Neural crest cell (in vitro differentiated cells): ENCODE data around the gene TNFSF8. TPM values are rescaled to one million over a fixed set of nuclear protein-coding genes. Genes with fewer than 3 reads are reported as not detected.

Experiments
- DNase-seq: peaks from one replicate; pipeline ENCODE4 v3.0.0; 2021; ENCODE audit warnings: low read depth, mixed read lengths, low spot score
- H3K27ac Mint-ChIP-seq: one replicate; pipeline ENCODE4 v1.8.0; 2021; ENCODE audit warnings: mild to moderate bottlenecking, mixed read lengths; ENCODE audit not compliant: unreplicated experiment
- H3K27me3 Mint-ChIP-seq: 2 replicates; pipeline ENCODE4 v1.8.0; 2021; ENCODE audit warnings: low read depth, mild to moderate bottlenecking, mixed read lengths
- H3K36me3 Mint-ChIP-seq: 2 replicates; pipeline ENCODE4 v1.8.0; 2021; ENCODE audit warnings: low read depth, mild to moderate bottlenecking, mixed read lengths
- H3K4me1 Mint-ChIP-seq: 2 replicates; pipeline ENCODE4 v1.8.0; 2021; ENCODE audit warnings: mixed read lengths
- H3K4me3 Mint-ChIP-seq: one replicate; pipeline ENCODE4 v1.8.0; 2021; ENCODE audit warnings: mild to moderate bottlenecking, mixed read lengths
- H3K9me3 Mint-ChIP-seq: 2 replicates; pipeline ENCODE4 v1.8.0; 2021; ENCODE audit warnings: mixed read lengths
- total RNA-seq: library from RNA; stranded (reverse); gene quantifications from 2 replicates; pipeline ENCODE4 v1.2.1, GENCODE V29; 2021
- TF ChIP-seq, protein P1 (sequence below): fragments of 200-600 bp; sonication (generic); conservative IDR thresholded peaks from 2 replicates; pipeline ENCODE4 v1.5.0; 2021; ENCODE audit warnings: antibody characterized with exemption, mild to moderate bottlenecking

The TNFSF8 gene
- total RNA-seq, 1 donor from 2014 or later, result not detected

DNA sequence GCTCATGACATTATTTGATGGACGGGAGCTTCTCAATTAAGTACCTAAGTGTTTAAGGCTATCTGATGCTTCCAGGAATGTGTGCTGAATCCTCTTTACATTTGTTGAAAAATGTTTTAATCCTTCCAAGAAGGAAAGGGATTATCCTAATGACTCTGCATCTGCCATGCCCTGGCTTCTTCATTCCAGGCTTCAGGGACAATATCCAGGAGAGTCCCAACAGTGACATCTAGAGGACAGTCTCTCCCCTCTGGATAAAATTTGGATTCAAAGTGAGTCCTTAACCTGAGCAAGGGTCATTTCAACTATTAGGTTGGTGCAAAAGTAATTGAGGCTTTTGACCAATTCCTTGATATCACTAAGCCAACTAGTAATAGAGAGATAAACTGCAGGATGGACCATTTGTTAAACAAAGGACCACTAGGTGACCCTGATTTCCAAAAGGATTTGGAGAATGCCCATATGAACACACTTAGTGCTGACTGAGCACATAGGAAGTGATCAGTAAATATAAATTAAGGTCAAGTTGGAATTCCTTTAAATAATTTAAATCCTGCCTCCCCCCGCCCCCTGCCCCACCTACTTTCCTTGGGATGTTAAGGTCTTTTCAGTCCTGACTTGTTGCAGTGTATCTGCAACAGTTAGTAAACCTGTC is 19.1 kb downstream of the TNFSF8 start:
- TF ChIP-seq, protein P1, sequence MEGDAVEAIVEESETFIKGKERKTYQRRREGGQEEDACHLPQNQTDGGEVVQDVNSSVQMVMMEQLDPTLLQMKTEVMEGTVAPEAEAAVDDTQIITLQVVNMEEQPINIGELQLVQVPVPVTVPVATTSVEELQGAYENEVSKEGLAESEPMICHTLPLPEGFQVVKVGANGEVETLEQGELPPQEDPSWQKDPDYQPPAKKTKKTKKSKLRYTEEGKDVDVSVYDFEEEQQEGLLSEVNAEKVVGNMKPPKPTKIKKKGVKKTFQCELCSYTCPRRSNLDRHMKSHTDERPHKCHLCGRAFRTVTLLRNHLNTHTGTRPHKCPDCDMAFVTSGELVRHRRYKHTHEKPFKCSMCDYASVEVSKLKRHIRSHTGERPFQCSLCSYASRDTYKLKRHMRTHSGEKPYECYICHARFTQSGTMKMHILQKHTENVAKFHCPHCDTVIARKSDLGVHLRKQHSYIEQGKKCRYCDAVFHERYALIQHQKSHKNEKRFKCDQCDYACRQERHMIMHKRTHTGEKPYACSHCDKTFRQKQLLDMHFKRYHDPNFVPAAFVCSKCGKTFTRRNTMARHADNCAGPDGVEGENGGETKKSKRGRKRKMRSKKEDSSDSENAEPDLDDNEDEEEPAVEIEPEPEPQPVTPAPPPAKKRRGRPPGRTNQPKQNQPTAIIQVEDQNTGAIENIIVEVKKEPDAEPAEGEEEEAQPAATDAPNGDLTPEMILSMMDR, result peak; percentile 79
- Mint-ChIP-seq H3K4me3 (no peak overlapping the region), H3K4me1 (no peaks in the 10 kb centered on the region), H3K36me3 (no peaks in the 10 kb centered on the region), H3K27me3 (no peaks in the 10 kb centered on the region), H3K9me3 (no peaks in the 10 kb centered on the region), H3K27ac (no peak overlapping the region)
- DNase-seq, result no peak

DNA sequence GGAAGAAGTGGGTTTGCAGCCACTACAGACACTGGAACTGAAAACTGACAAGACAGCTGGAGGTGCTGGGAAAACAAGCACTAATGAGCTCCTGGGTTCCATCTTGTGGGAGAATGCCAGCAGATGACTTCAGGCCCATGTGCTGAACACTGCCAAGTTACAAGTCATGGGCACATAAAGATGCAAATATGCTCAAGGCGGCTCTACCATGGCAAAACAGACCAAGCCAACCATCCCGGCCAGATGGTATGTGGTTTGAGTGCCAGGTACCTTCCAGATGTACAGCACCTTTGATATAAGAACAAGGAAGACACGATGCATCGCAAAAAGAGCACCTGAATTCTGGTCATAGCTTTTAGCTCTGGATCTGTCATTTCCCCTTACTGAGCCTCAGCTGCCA is 19.9 kb downstream of the TNFSF8 start:
- H3K9me3 Mint-ChIP-seq, result no peaks in the 10 kb centered on the region
- TF ChIP-seq, protein P1, result no peak
- H3K27ac Mint-ChIP-seq, result no peak overlapping the region
- H3K36me3 Mint-ChIP-seq, result no peaks in the 10 kb centered on the region
- H3K27me3 Mint-ChIP-seq, result no peaks in the 10 kb centered on the region
- no peak for DNase-seq
- H3K4me3 Mint-ChIP-seq, result no peak overlapping the region
- H3K4me1 Mint-ChIP-seq, result no peaks in the 10 kb centered on the region

DNA sequence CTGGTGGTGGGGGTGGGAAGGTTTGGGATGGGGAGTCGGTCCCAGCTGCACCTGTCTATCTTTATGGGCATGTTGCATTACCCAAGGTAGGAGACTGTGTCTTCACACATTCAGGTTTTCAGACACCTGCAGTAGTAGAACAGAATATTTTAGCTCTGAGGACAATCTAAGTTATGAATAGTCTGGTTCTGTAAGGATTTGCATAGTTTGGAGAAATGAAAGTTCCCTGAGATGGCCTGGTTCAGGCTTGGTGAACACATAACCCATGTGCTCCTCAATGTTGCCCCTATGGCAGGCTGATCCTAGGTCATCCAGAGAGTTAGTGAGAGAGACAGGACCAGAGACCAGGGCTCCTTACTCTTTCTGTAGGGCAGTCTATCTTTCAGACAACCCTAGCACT is 20.7 kb downstream of the TNFSF8 start:
- Mint-ChIP-seq H3K4me3 (no peak overlapping the region), H3K9me3 (no peaks in the 10 kb centered on the region), H3K4me1 (no peaks in the 10 kb centered on the region), H3K27ac (no peak overlapping the region), H3K36me3 (no peaks in the 10 kb centered on the region), H3K27me3 (no peaks in the 10 kb centered on the region)
- DNase-seq, result no peak
- TF ChIP-seq, protein P1, result no peak

DNA sequence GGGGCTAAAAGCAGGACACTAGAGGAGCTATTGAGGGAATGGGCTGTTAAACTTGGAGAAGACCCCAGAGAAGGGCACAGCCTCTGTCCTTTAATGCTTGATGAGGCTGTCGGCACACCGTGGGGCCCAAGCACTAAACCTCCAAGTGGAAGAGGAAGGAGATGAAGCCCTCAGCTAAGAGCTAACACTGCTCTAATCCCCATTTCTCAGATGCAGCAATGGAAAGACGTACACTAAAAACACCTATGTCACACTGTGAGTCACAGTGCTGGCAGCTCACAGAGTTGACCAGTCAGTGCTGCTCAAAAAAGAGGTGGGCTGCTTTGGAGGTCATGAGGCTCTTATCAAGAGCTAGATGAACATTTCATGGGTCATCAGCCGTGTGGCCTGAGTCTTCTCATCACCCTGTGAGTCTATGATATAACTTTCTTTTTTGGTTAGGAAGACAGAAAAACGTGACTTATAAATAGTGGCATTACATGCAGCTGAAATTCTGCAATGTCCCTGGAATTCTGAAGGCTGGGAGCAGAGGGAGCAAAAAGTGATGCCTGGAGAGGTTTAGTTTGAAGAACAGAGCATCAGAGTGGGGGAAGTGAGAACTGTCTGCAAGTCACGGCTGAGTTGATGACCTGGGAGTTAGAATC is 21.5 kb downstream of the TNFSF8 start:
- no peak overlapping the region for H3K27ac Mint-ChIP-seq
- H3K27me3 Mint-ChIP-seq, result no peaks in the 10 kb centered on the region
- H3K36me3 Mint-ChIP-seq, result no peaks in the 10 kb centered on the region
- H3K4me1 Mint-ChIP-seq, result no peaks in the 10 kb centered on the region
- H3K9me3 Mint-ChIP-seq, result no peaks in the 10 kb centered on the region
- DNase-seq, result no peak
- H3K4me3 Mint-ChIP-seq, result no peak overlapping the region
- TF ChIP-seq, protein P1, result no peak

DNA sequence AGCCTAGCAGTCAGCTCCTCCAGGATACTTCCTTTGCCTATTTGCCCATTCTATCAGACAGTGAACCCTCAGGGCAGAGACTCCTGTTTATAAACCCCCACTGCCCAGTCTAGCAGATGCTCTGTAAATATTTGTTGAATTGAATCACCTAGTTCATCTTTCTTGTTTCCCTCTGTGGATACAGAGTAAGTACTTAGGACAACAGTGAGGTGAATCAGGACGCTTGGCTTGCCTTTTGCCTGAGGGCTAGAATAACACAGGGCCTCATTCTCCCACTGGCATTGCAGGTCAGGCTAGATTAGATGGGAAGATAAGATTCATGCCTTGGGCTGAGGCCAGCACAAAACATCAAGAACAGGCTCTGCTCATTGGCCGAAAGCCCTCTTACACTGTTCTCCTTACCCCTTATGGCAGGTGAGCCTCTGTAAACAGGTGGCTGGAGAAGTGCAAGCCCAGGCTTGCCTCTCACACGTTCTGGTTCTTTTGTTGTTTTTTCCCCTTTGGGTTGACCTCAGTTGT is 22.2 kb downstream of the TNFSF8 start:
- no peak for DNase-seq
- TF ChIP-seq, protein P1, result no peak
- Mint-ChIP-seq H3K36me3 (no peaks in the 10 kb centered on the region), H3K4me1 (no peaks in the 10 kb centered on the region), H3K27me3 (no peaks in the 10 kb centered on the region), H3K9me3 (no peaks in the 10 kb centered on the region), H3K27ac (no peak overlapping the region), H3K4me3 (no peak overlapping the region)
